Measurements from ENCODE around the gene KDM6A.
"Not testable (repeated sequence)": the region's sequence is repeated elsewhere in the genome, so short reads cannot be mapped to it uniquely, and the experiment has no call there.

KDM6A gene

DNA sequence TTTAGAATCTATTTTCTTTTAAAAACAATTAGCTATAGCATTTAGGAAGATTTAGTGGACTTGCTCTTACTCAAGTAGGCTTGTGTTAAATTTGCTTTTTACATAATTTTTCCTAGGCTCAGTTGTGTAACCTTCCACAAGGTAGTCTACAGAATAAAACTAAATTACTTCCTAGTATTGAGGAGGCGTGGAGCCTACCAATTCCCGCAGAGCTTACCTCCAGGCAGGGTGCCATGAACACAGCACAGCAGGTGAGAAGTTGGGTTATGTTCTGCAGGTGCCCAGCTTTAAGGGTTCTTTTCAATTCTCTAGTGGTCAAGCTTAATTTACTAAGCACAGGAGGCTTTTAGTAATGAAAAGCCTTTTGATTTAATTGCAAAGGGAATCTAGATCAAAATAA is 186.9 kb downstream of the KDM6A start:
- H3K27me3 ChIP-seq (ENCODE audit: low read depth, low read length); H3K4me3 ChIP-seq (ENCODE audit: low read depth in 1 of 2, low read length in 2 of 2); H3K9me3 ChIP-seq (ENCODE audit: control insufficient read depth in 1 of 2, low read length in 2 of 2); H3K4me1 ChIP-seq (ENCODE audit: control insufficient read depth in 1 of 2, insufficient read depth in 2 of 2, low read length in 2 of 2); H3K27ac ChIP-seq (ENCODE audit: low read length): not testable (repeated sequence)
- H3K36me3 ChIP-seq (ENCODE audit: control insufficient read depth in 1 of 2, insufficient read depth in 2 of 2, low read length in 2 of 2): peaks cover 8 to 12% of the 10 kb centered on the region in 2 donors

DNA sequence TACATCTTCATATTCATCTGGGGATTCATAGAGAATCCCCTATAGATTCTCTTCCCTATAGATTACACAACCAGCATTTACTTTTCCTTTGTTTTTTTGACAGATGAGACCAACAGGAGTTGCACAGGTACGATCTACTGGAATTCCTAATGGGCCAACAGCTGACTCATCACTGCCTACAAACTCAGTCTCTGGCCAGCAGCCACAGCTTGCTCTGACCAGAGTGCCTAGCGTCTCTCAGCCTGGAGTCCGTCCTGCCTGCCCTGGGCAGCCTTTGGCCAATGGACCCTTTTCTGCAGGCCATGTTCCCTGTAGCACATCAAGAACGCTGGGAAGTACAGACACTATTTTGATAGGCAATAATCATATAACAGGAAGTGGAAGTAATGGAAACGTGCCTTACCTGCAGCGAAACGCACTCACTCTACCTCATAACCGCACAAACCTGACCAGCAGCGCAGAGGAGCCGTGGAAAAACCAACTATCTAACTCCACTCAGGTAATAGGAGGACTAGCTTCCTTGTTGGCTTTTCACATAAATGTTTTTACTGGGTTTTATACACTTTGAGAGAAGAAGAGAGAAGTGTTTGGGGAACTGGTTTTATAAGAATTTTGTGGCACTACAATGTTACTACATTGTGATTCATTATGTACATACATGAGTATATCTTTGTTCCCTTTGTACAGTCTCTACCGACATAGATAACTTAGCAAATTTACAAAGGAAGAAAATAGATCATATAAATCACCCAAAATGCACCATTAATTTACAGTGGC is 190.5 kb downstream of the KDM6A start:
- no peak overlapping the region for H3K27ac ChIP-seq (ENCODE audit: low read length)
- no peak overlapping the region for H3K4me3 ChIP-seq (ENCODE audit: low read depth in 1 of 2, low read length in 2 of 2)
- H3K27me3 ChIP-seq (ENCODE audit: low read depth, low read length): no peaks in the 10 kb centered on the region
- peaks cover 8 to 12% of the 10 kb centered on the region in 2 donors for H3K36me3 ChIP-seq (ENCODE audit: control insufficient read depth in 1 of 2, insufficient read depth in 2 of 2, low read length in 2 of 2)
- no peaks in the 10 kb centered on the region for H3K4me1 ChIP-seq (ENCODE audit: control insufficient read depth in 1 of 2, insufficient read depth in 2 of 2, low read length in 2 of 2)
- H3K9me3 ChIP-seq (ENCODE audit: control insufficient read depth in 1 of 2, low read length in 2 of 2): no peaks in the 10 kb centered on the region

DNA sequence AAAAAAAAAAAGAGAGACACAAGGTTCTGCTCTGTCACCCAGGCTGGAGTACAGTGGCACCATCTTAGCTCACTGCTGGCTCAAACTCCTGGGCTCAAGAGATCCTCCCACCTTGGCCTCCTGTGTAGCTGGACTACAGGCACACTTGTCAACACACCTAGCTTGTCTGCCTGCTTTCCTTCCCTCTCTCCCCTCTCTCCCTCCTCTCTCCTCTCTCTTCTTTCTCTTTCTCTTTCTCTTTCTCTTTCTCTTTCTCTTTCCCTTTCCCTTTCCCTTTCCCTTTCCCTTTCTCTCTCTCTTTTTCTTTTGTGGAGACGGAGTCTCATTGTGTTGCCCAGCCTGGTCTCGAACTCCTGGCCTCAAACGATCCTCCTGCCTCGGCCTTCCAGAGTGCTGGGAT is 195.6 kb downstream of the KDM6A start:
- H3K4me1 ChIP-seq (ENCODE audit: control insufficient read depth in 1 of 2, insufficient read depth in 2 of 2, low read length in 2 of 2): no peaks in the 10 kb centered on the region
- H3K4me3 ChIP-seq (ENCODE audit: low read depth in 1 of 2, low read length in 2 of 2): no peak overlapping the region
- no peaks in the 10 kb centered on the region for H3K27me3 ChIP-seq (ENCODE audit: low read depth, low read length)
- no peak overlapping the region for H3K27ac ChIP-seq (ENCODE audit: low read length)
- peaks cover 8 to 9% of the 10 kb centered on the region in 2 donors for H3K36me3 ChIP-seq (ENCODE audit: control insufficient read depth in 1 of 2, insufficient read depth in 2 of 2, low read length in 2 of 2)
- H3K9me3 ChIP-seq (ENCODE audit: control insufficient read depth in 1 of 2, low read length in 2 of 2): no peaks in the 10 kb centered on the region

DNA sequence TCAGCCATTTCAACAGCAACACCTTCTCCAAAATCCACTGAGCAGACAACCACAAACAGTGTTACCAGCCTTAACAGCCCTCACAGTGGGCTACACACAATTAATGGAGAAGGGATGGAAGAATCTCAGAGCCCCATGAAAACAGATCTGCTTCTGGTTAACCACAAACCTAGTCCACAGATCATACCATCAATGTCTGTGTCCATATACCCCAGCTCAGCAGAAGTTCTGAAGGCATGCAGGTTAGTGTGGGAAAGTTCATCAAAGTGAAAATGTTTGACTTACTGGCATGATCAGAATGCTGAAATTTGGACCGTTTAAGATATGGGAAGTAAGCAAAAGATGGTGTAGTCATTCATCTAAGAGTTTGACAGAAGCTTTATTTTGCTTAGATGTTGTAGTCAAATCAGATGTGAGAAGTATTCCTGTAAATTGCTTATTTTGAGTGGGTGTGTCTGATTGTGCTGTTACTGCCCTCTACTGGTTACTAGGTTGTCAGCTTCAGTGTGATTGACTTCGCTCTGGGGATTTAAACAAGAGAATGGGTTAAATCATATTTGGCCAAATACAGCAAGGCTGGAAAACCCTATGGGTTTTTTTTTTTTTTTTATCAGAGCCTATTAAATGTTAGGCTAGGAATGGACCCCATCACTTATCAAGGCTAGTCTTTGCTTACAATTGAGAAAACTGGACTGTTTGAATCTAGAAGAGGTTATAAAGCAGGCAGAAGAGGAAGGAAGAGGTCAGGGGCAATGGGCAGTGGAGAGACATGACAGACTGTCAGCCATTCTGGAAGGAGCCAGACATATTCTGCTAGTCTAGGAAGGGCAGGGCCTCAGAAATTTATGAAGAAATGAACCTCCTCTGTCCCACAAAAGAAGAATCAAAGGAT is 197.4 kb downstream of the KDM6A start:
- no peak overlapping the region for H3K4me3 ChIP-seq (ENCODE audit: low read depth in 1 of 2, low read length in 2 of 2)
- no peaks in the 10 kb centered on the region for H3K4me1 ChIP-seq (ENCODE audit: control insufficient read depth in 1 of 2, insufficient read depth in 2 of 2, low read length in 2 of 2)
- no peaks in the 10 kb centered on the region for H3K27me3 ChIP-seq (ENCODE audit: low read depth, low read length)
- H3K27ac ChIP-seq (ENCODE audit: low read length): no peak overlapping the region
- H3K36me3 ChIP-seq (ENCODE audit: control insufficient read depth in 1 of 2, insufficient read depth in 2 of 2, low read length in 2 of 2): peaks cover 0 to 6% of the 10 kb centered on the region in 2 donors
- H3K9me3 ChIP-seq (ENCODE audit: control insufficient read depth in 1 of 2, low read length in 2 of 2): no peaks in the 10 kb centered on the region

DNA sequence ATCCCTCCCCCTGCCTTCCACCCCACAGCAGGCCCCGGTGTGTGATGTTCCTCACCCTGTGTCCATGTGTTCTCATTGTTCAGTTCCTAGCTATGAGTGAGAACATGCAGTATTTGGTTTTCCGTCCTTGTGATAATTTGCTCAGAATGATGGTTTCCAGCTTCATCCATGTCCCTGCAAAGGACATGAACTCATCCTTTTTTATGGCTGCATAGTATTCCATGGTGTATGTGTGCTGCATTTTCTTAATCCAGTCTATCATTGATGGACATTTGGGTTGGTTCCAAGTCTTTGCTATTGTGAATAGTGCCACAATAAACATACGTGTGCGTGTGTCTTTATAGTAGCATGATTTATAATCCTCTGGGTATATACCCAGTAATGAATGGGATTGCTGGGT is 200.0 kb downstream of the KDM6A start:
- not testable (repeated sequence) for H3K9me3 ChIP-seq (ENCODE audit: control insufficient read depth in 1 of 2, low read length in 2 of 2); H3K27ac ChIP-seq (ENCODE audit: low read length); H3K4me1 ChIP-seq (ENCODE audit: control insufficient read depth in 1 of 2, insufficient read depth in 2 of 2, low read length in 2 of 2); H3K27me3 ChIP-seq (ENCODE audit: low read depth, low read length); H3K4me3 ChIP-seq (ENCODE audit: low read depth in 1 of 2, low read length in 2 of 2); H3K36me3 ChIP-seq (ENCODE audit: control insufficient read depth in 1 of 2, insufficient read depth in 2 of 2, low read length in 2 of 2)

DNA sequence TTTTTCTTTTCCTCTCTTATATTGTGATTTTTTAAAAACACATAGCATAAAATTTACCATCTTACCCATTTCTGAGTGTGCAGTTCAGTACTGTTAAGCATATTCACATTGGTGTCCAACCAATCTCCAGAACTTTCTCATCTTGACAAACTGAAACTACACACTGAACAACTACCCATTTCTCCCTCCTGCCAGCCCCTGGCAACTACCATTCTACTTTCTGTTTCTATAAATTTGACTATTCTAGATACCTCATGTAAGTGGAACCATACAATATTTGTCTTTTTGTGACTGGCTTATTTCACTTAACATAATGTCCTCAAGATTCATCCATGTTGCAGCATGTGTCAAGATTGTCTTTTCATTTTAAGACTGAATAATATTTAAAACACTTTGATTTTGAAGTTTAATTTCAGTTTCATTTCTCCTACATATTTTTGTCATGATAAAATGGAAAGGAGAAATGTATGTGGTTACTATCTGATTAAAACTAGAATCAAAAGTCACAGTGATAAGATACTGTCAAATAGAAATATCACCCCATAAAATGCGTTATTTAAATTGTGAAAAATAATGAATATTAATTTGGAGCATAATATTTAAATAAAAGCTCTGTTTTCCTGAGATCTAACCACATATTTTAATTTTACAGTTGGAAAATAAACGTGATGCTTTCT is 204.9 kb downstream of the KDM6A start:
- no peaks in the 10 kb centered on the region for H3K36me3 ChIP-seq (ENCODE audit: control insufficient read depth in 1 of 2, insufficient read depth in 2 of 2, low read length in 2 of 2)
- no peak overlapping the region for H3K4me3 ChIP-seq (ENCODE audit: low read depth in 1 of 2, low read length in 2 of 2)
- no peaks in the 10 kb centered on the region for H3K4me1 ChIP-seq (ENCODE audit: control insufficient read depth in 1 of 2, insufficient read depth in 2 of 2, low read length in 2 of 2)
- H3K27ac ChIP-seq (ENCODE audit: low read length): no peak overlapping the region
- H3K9me3 ChIP-seq (ENCODE audit: control insufficient read depth in 1 of 2, low read length in 2 of 2): no peaks in the 10 kb centered on the region
- no peaks in the 10 kb centered on the region for H3K27me3 ChIP-seq (ENCODE audit: low read depth, low read length)

DNA sequence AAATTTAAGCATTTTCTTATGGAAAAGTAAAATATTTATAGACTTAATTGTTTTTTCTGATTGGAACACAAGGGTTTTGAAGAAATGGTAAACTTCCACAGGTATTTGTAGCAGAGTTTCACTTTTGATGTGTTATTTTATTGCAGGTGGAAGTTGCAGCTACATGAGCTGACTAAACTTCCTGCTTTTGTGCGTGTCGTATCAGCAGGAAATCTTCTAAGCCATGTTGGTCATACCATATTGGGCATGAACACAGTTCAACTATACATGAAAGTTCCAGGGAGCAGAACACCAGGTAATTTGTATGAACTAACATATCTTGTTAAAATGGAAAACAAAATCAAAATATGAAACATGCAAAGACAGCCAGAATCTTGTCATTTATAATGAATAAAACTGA is 210.3 kb downstream of the KDM6A start:
- Histone ChIP-seq H3K27me3 (ENCODE audit: low read depth, low read length) (no peaks in the 10 kb centered on the region), H3K27ac (ENCODE audit: low read length) (no peak overlapping the region), H3K9me3 (ENCODE audit: control insufficient read depth in 1 of 2, low read length in 2 of 2) (no peaks in the 10 kb centered on the region), H3K4me1 (ENCODE audit: control insufficient read depth in 1 of 2, insufficient read depth in 2 of 2, low read length in 2 of 2) (no peaks in the 10 kb centered on the region), H3K36me3 (ENCODE audit: control insufficient read depth in 1 of 2, insufficient read depth in 2 of 2, low read length in 2 of 2) (peaks cover 7% of the 10 kb centered on the region in 2 donors), H3K4me3 (ENCODE audit: low read depth in 1 of 2, low read length in 2 of 2) (no peak overlapping the region)

DNA sequence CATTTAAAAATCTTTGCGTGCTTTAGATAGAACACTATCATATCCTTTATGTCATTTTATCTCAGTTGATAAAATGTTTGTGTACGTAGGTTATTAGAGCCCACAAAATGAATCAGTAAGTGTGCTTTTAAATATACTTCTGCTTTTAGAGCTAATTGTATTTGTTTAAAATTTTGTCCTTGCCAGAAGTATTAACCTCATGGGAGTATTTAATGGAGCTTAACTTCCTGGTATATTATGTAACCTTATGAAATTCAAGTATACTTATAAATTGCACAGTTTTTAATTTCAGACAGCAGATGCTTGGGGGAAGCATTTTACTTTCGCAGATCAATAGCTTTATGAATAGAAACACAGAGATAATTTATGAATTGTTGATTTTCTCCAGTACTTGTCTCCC is 237.5 kb downstream of the KDM6A start:
- H3K9me3 ChIP-seq (ENCODE audit: control insufficient read depth in 1 of 2, low read length in 2 of 2): no peaks in the 10 kb centered on the region
- H3K4me3 ChIP-seq (ENCODE audit: low read depth in 1 of 2, low read length in 2 of 2): no peak overlapping the region
- H3K27ac ChIP-seq (ENCODE audit: low read length): no peak overlapping the region
- H3K27me3 ChIP-seq (ENCODE audit: low read depth, low read length): no peaks in the 10 kb centered on the region
- no peaks in the 10 kb centered on the region for H3K4me1 ChIP-seq (ENCODE audit: control insufficient read depth in 1 of 2, insufficient read depth in 2 of 2, low read length in 2 of 2)
- H3K36me3 ChIP-seq (ENCODE audit: control insufficient read depth in 1 of 2, insufficient read depth in 2 of 2, low read length in 2 of 2): peaks cover 0 to 7% of the 10 kb centered on the region in 2 donors

DNA sequence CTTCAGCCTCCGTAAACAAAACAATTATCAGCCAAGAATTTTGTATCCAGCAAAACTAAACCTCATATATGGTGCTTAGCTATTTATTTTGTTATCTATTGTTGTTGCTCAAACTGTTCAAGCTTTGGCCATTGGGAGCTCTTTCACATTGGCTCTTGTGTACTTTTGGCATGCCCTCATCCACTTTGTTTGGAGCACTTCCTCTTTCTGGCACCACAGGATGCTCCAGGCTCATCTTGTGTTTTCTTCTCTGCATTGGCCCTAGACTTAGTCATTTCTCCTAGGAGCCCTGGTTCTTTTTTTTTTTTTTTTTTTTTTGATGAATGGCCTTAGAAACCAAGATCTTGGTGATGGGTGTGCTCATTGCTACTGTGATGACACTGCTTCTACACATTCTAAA is 253.2 kb downstream of the KDM6A start:
- Histone ChIP-seq H3K36me3 (ENCODE audit: control insufficient read depth in 1 of 2, insufficient read depth in 2 of 2, low read length in 2 of 2) (no peaks in the 10 kb centered on the region), H3K27ac (ENCODE audit: low read length) (no peak overlapping the region), H3K9me3 (ENCODE audit: control insufficient read depth in 1 of 2, low read length in 2 of 2) (no peaks in the 10 kb centered on the region), H3K27me3 (ENCODE audit: low read depth, low read length) (no peaks in the 10 kb centered on the region), H3K4me1 (ENCODE audit: control insufficient read depth in 1 of 2, insufficient read depth in 2 of 2, low read length in 2 of 2) (no peaks in the 10 kb centered on the region), H3K4me3 (ENCODE audit: low read depth in 1 of 2, low read length in 2 of 2) (no peak overlapping the region)

DNA sequence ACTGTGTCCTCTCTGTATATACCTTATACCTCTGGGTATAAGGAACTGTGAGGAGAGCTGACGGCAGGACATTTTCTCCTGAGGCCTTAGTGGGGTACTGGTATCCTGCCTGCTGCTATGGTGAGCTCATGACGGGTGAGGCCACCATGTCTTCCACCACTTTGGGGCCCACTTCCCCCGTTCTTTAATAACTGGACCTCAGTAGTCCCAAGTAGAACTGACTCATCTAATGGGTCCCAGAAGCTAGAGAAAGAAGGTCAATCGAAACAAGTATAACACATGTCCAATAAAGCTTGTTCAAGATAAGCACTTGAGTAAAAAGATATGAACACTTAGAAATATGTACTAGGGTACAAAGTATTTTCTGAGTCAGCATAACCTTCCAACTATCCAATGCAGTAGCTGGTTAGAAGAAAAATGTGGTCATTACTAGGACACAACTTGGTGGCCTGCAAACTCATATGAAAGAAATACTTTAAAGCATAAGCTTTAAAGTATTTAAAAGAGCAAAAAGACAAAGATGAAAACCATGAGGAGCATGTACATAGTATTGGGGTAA is 256.0 kb downstream of the KDM6A start:
- no peaks in the 10 kb centered on the region for H3K36me3 ChIP-seq (ENCODE audit: control insufficient read depth in 1 of 2, insufficient read depth in 2 of 2, low read length in 2 of 2)
- no peak overlapping the region for H3K27ac ChIP-seq (ENCODE audit: low read length)
- no peak overlapping the region for H3K4me3 ChIP-seq (ENCODE audit: low read depth in 1 of 2, low read length in 2 of 2)
- no peaks in the 10 kb centered on the region for H3K4me1 ChIP-seq (ENCODE audit: control insufficient read depth in 1 of 2, insufficient read depth in 2 of 2, low read length in 2 of 2)
- H3K9me3 ChIP-seq (ENCODE audit: control insufficient read depth in 1 of 2, low read length in 2 of 2): no peaks in the 10 kb centered on the region
- H3K27me3 ChIP-seq (ENCODE audit: low read depth, low read length): no peaks in the 10 kb centered on the region

DNA sequence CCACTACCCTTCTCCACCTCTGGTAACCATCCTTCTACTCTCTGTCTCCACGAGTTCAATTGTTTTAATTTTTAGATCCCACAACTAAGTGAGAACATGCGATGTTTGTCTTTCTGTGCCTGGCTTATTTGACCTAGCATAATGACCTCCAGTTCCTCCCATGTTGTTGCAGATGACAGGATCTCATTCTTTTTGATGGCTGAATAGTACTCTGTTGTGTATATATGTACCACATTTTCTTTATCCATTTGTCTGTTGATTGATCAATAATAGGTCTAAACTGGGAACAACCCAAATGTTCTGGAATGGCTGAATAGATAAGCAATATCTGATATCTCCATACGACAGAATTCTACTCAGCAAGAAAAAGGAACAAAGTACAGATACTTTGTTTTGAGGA is 260.5 kb downstream of the KDM6A start:
- no peaks in the 10 kb centered on the region for H3K36me3 ChIP-seq (ENCODE audit: control insufficient read depth in 1 of 2, insufficient read depth in 2 of 2, low read length in 2 of 2)
- H3K9me3 ChIP-seq (ENCODE audit: control insufficient read depth in 1 of 2, low read length in 2 of 2): no peaks in the 10 kb centered on the region
- no peak overlapping the region for H3K27ac ChIP-seq (ENCODE audit: low read length)
- no peak overlapping the region for H3K4me3 ChIP-seq (ENCODE audit: low read depth in 1 of 2, low read length in 2 of 2)
- no peaks in the 10 kb centered on the region for H3K27me3 ChIP-seq (ENCODE audit: low read depth, low read length)
- H3K4me1 ChIP-seq (ENCODE audit: control insufficient read depth in 1 of 2, insufficient read depth in 2 of 2, low read length in 2 of 2): no peaks in the 10 kb centered on the region

Measured in muscle layer of duodenum (tissue), 2 donors.